Neuronal stem cell (in vitro differentiated cells): Measurements from ENCODE around the gene CLIP1.

ENCODE experiments used
- DNase-seq: peaks from one replicate; pipeline ENCODE4 v3.0.0-alpha.2; 2013; ENCODE audit warnings: low spot score
- H2AFZ ChIP-seq: one replicate; pipeline ENCODE4 v1.6.1; 2013; ENCODE audit warnings: mild to moderate bottlenecking, low read length, inconsistent platforms
- H2AK5ac ChIP-seq: 2 replicates; pipeline ENCODE4 v1.6.1; 2013; ENCODE audit warnings: low read depth, mild to moderate bottlenecking, inconsistent platforms, low read length, moderate library complexity, mixed read lengths
- H2BK120ac ChIP-seq: 2 replicates; pipeline ENCODE4 v1.6.1; 2013; ENCODE audit warnings: low read depth, mild to moderate bottlenecking, inconsistent platforms, low read length, moderate library complexity, mixed read lengths
- H2BK12ac ChIP-seq: one replicate; pipeline ENCODE4 v1.6.1; 2013; ENCODE audit warnings: low read length, inconsistent platforms
- H2BK15ac ChIP-seq: 2 replicates; pipeline ENCODE4 v1.6.1; 2013; ENCODE audit warnings: mild to moderate bottlenecking, low read length, inconsistent platforms, mixed read lengths
- H2BK5ac ChIP-seq: one replicate; pipeline ENCODE4 v1.6.1; 2013; ENCODE audit warnings: inconsistent platforms, mild to moderate bottlenecking, low read length, moderate library complexity
- H3K14ac ChIP-seq: one replicate; pipeline ENCODE4 v1.6.1; 2013; ENCODE audit warnings: low read length, inconsistent platforms
- H3K18ac ChIP-seq: 2 replicates; pipeline ENCODE4 v1.6.1; 2013; ENCODE audit warnings: low read length, inconsistent platforms
- H3K23ac ChIP-seq: 2 replicates; pipeline ENCODE4 v1.6.1; 2013; ENCODE audit warnings: low read depth, mild to moderate bottlenecking, mixed read lengths, low read length, inconsistent platforms; ENCODE audit not compliant: poor library complexity
- H3K27ac ChIP-seq: replicated peaks from 3 replicates; pipeline ENCODE4 v1.5.1; 2013; ENCODE audit warnings: low read length, inconsistent platforms
- H3K27me3 ChIP-seq, 3 experiments: 2 replicates each; pipeline ENCODE4 v1.6.1; 2013; ENCODE audit warnings: low read length in 3 of 3, mild to moderate bottlenecking in 2 of 3, inconsistent platforms in 1 of 3, low read depth in 1 of 3, mixed read lengths in 1 of 3, moderate library complexity in 1 of 3; ENCODE audit not compliant: control insufficient read depth in 3 of 3, insufficient read depth in 3 of 3
- H3K36me3 ChIP-seq, 2 donors: replicated peaks in 1 of 2; 2 replicates each; pipeline ENCODE4 v1.6.1; 2013; ENCODE audit warnings: low read length in 2 of 2; ENCODE audit not compliant: control insufficient read depth in 2 of 2, insufficient read depth in 2 of 2
- H3K4ac ChIP-seq: 2 replicates; pipeline ENCODE4 v1.6.1; 2013; ENCODE audit warnings: inconsistent platforms, mild to moderate bottlenecking, low read length, moderate library complexity
- H3K4me1 ChIP-seq, 2 donors: 1 replicate in 1 of 2; 2 replicates in 1 of 2; pipeline ENCODE4 v1.6.1; 2013; ENCODE audit warnings: low read length in 2 of 2, low read depth in 1 of 2; ENCODE audit not compliant: control insufficient read depth in 2 of 2, insufficient read depth in 1 of 2
- H3K4me2 ChIP-seq: one replicate; pipeline ENCODE4 v1.6.1; 2013; ENCODE audit warnings: mild to moderate bottlenecking, low read length, inconsistent platforms; ENCODE audit not compliant: insufficient read depth, poor library complexity, severe bottlenecking
- H3K4me3 ChIP-seq, 2 donors: 2 replicates each; pipeline ENCODE4 v1.5.1; 2013; ENCODE audit warnings: low read length in 2 of 2, mild to moderate bottlenecking in 2 of 2, inconsistent platforms in 1 of 2, moderate library complexity in 1 of 2
- H3K79me1 ChIP-seq: one replicate; pipeline ENCODE4 v1.6.1; 2013; ENCODE audit warnings: low read depth, mild to moderate bottlenecking, inconsistent platforms, low read length, moderate library complexity
- H3K9ac ChIP-seq: one replicate; pipeline ENCODE4 v1.6.1; 2013; ENCODE audit warnings: mild to moderate bottlenecking, low read depth, low read length, inconsistent platforms; ENCODE audit not compliant: poor library complexity
- H3K9me3 ChIP-seq, 2 donors: replicated peaks in 1 of 2; 2 replicates each; pipeline versions ENCODE3 to v1.6.1; 2013; ENCODE audit warnings: low read length in 2 of 2, mild to moderate bottlenecking in 2 of 2, inconsistent platforms in 1 of 2, low read depth in 1 of 2, mixed read lengths in 1 of 2, moderate library complexity in 1 of 2; ENCODE audit not compliant: control insufficient read depth in 2 of 2, insufficient read depth in 1 of 2
- H4K8ac ChIP-seq: one replicate; pipeline ENCODE4 v1.6.1; 2013; ENCODE audit warnings: low read depth, mild to moderate bottlenecking, inconsistent platforms, low read length, moderate library complexity
- H4K91ac ChIP-seq: one replicate; pipeline ENCODE4 v1.6.1; 2013; ENCODE audit warnings: low read length, low read depth, mild to moderate bottlenecking, inconsistent platforms; ENCODE audit not compliant: poor library complexity
- WGBS, 2 donors: extraction: QIAGEN DNeasy Blood & Tissue Kit; methylation state at CpG; one replicate each; pipeline ENCODE4 v1.1.7; 2013; ENCODE audit warnings: missing lambda C conversion rate in 2 of 2, mixed read lengths in 1 of 2; ENCODE audit not compliant: insufficient read length in 2 of 2, insufficient replicate concordance in 1 of 2; ENCODE audit errors: extremely low coverage in 2 of 2; 5-methylcytosine and 5-hydroxymethylcytosine counted together

Gene CLIP1

DNA sequence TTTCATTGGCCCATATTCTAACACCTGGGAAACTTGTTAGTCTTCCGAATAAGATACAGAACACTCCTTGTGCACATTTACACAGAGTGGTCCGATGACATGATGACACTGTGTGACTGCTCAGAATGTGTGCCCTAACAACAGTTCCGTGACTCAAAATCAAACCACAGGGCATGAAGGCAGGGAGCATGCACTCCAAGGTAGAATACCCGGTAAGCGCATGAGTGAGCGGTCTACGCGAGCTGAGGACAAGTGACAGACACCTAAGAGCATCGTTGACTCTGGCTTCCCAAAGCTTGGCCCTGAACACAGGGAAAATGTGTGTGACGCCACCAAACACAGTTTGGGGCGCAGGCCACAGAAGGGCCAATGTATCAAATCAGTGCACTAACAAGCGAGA lies 18.6 kb downstream of the CLIP1 start:
- peak overlapping the region; percentile 52 for H3K18ac ChIP-seq
- H3K4me1 ChIP-seq, result peaks cover 3 to 11% of the 10 kb centered on the region in 2 donors
- no peak overlapping the region for H3K9ac ChIP-seq
- H2BK5ac ChIP-seq, result no peak overlapping the region
- H3K79me1 ChIP-seq, result peaks cover 10% of the 10 kb centered on the region
- H3K9me3 ChIP-seq, result peaks cover 0 to 2% of the 10 kb centered on the region in 2 donors
- no peak overlapping the region for H2BK120ac ChIP-seq
- H3K36me3 ChIP-seq, result peaks cover 3 to 21% of the 10 kb centered on the region in 2 donors
- peak overlapping the region; percentile 56 for H3K14ac ChIP-seq
- H4K8ac ChIP-seq, result no peak overlapping the region
- H3K4me3 ChIP-seq, result peak overlapping the region in 1 of 2 donors; percentile 20
- peak overlapping the region; percentile 63 for H3K23ac ChIP-seq
- H3K4ac ChIP-seq, result no peak overlapping the region
- H4K91ac ChIP-seq, result no peak overlapping the region
- no peak overlapping the region for H2AK5ac ChIP-seq
- H3K27me3 ChIP-seq, result no peaks in the 10 kb centered on the region
- H3K4me2 ChIP-seq, result no peak overlapping the region
- peak overlapping the region; percentile 84 for H2BK12ac ChIP-seq
- no peak overlapping the region for H2BK15ac ChIP-seq
- H3K27ac ChIP-seq, result peak overlapping the region; percentile 51
- WGBS, 2 donors, result no CpG with 5 or more reads among the region's 12 CpGs
- H2AFZ ChIP-seq, result no peak overlapping the region
- no peak for DNase-seq

DNA sequence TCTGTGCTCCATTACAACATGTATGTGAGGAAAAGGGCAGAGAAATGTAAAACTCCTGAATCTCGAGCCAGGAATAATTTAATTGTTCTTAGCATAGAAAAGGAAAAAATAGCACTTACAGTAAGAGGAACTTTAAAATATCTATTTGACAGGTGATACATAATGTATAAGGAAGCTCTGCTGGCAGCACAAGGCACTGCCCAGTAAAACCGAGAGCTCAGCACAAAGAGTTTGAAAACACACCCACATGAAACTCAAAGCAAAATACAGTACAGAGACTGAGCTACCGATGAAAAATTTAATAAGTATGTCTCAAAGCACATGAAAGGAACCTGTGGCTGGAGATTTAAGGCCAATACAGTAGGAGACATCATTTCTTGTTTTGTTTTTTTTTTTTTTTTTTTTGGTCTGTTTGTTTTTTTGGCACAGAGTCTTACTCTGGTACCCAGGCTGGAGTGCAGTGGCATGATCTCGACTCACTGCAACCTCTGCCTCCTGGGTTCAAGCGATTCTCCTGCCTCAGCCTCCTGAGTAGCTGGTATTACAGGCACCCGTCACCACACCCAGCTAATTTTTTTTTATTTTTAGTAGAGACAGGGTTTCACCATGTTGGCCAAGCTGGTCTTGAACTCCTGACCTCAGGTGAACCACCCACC lies 19.2 kb downstream of the CLIP1 start:
- Histone ChIP-seq H3K36me3 (peaks cover 3 to 21% of the 10 kb centered on the region in 2 donors), H2BK15ac (no peak overlapping the region), H3K27ac (no peak overlapping the region), H2BK5ac (no peak overlapping the region), H3K9me3 (peaks cover 0 to 2% of the 10 kb centered on the region in 2 donors), H4K8ac (no peak overlapping the region), H3K18ac (no peak overlapping the region), H2BK120ac (no peak overlapping the region), H3K9ac (no peak overlapping the region), H2AFZ (no peak overlapping the region), H2BK12ac (no peak overlapping the region), H3K4me1 (peaks cover 3 to 11% of the 10 kb centered on the region in 2 donors), H3K23ac (no peak overlapping the region), H3K4me2 (no peak overlapping the region), H3K14ac (no peak overlapping the region), H3K4me3 (no peak overlapping the region), H4K91ac (no peak overlapping the region), H3K79me1 (peaks cover 10% of the 10 kb centered on the region), H3K27me3 (no peaks in the 10 kb centered on the region), H2AK5ac (no peak overlapping the region), H3K4ac (no peak overlapping the region)
- no peak for DNase-seq
- no CpG with 5 or more reads among the region's 6 CpGs for WGBS, 2 donors

DNA sequence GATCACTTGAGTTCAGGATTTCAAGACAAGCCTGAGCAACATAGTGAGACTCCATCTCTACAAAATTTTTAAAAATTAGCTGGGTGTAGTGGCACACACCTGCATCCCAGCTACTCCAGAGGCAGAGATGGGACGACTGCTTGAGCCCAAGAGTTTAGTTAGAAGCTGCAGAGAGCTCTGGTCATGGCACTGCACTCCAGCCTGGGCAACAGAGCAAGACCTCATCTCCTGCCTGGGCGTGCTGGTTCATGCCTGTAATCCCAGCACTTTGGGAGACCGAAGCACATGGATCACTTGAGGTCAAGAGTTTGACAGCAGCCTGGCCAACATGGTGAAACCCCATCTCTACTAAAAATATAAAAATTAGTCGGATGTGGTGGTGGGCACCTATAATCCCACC lies 20.2 kb downstream of the CLIP1 start:
- no peak overlapping the region for H3K18ac ChIP-seq
- no peak overlapping the region for H3K14ac ChIP-seq
- no peaks in the 10 kb centered on the region for H3K27me3 ChIP-seq
- no peak overlapping the region for H2AFZ ChIP-seq
- no peak overlapping the region for H2BK5ac ChIP-seq
- H3K9me3 ChIP-seq, result peaks cover 0 to 2% of the 10 kb centered on the region in 2 donors
- H3K4me2 ChIP-seq, result no peak overlapping the region
- no peak overlapping the region for H2BK120ac ChIP-seq
- no peak overlapping the region for H4K91ac ChIP-seq
- H2BK12ac ChIP-seq, result no peak overlapping the region
- no peak overlapping the region for H3K23ac ChIP-seq
- no peak overlapping the region for H3K4me3 ChIP-seq
- H3K4me1 ChIP-seq, result peaks cover 3 to 11% of the 10 kb centered on the region in 2 donors
- no CpG with 5 or more reads among the region's 4 CpGs for WGBS, 2 donors
- no peak for DNase-seq
- no peak overlapping the region for H2BK15ac ChIP-seq
- no peak overlapping the region for H3K4ac ChIP-seq
- no peak overlapping the region for H3K9ac ChIP-seq
- no peak overlapping the region for H2AK5ac ChIP-seq
- H3K36me3 ChIP-seq, result peaks cover 3 to 24% of the 10 kb centered on the region in 2 donors
- H3K79me1 ChIP-seq, result peaks cover 10% of the 10 kb centered on the region
- H3K27ac ChIP-seq, result no peak overlapping the region
- no peak overlapping the region for H4K8ac ChIP-seq

DNA sequence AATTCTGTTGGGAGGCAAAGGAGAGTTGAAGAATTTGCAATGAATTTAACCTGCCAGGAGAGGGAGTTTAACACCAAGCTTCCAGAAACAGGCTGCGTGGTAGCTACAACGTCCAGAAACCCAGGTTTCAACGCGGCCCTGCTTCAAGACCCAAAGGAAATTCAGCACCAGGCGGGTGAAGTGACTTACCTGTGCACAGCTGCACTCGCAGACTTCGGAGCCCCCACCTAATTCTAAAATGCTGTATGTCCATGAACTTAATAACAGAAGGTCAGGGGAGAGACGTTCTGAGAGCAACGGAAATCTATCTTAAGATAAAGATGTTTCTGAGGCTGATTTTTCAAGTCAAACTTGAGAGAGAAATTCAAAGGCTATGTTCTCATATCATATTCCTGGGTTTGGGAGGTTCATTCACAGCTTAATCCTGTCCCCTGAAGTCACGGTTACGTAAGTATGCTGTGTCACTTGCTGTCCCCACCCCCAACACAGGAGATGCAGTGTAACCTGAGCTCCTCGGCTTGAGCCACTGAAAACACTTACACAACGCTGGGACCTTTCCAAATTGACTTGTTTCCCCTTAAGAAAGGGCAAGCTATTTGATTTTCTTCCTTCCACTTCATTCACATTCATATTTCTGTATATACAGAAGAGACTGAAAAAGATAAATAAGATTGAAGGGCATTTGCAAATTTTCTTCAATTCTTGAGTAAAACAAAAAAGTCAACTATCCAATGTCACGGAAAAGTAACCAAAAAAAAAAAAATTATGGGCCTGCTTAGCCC lies 22.7 kb downstream of the CLIP1 start:
- no peak overlapping the region for H3K14ac ChIP-seq
- H3K4me3 ChIP-seq, result no peak overlapping the region
- H3K79me1 ChIP-seq, result peaks cover 10% of the 10 kb centered on the region
- no CpG with 5 or more reads among the region's 14 CpGs for WGBS, 2 donors
- peak overlapping the region; percentile 8 for H2AFZ ChIP-seq
- peak overlapping the region; percentile 51 for H3K4me2 ChIP-seq
- H3K23ac ChIP-seq, result no peak overlapping the region
- DNase-seq, result peak; percentile 63
- no peak overlapping the region for H2BK12ac ChIP-seq
- no peaks in the 10 kb centered on the region for H3K27me3 ChIP-seq
- H3K4ac ChIP-seq, result no peak overlapping the region
- peaks cover 0 to 2% of the 10 kb centered on the region in 2 donors for H3K9me3 ChIP-seq
- H3K18ac ChIP-seq, result no peak overlapping the region
- no peak overlapping the region for H2BK120ac ChIP-seq
- no peak overlapping the region for H2BK5ac ChIP-seq
- peak overlapping the region; percentile 88 for H3K27ac ChIP-seq
- no peak overlapping the region for H2BK15ac ChIP-seq
- peaks cover 3 to 11% of the 10 kb centered on the region in 2 donors for H3K4me1 ChIP-seq
- no peak overlapping the region for H4K91ac ChIP-seq
- H3K36me3 ChIP-seq, result peaks cover 5 to 20% of the 10 kb centered on the region in 2 donors
- no peak overlapping the region for H4K8ac ChIP-seq
- H2AK5ac ChIP-seq, result no peak overlapping the region
- H3K9ac ChIP-seq, result no peak overlapping the region
